GM12892 (cell line): ENCODE measurements around the gene CAMK2N1.

ENCODE experiments used
- POLR2A ChIP-seq: IDR thresholded peaks from 2 replicates; pipeline ENCODE4 v1.6.1; 2011; ENCODE audit warnings: low read depth, low read length, control low read depth
- POLR2AphosphoS5 ChIP-seq: IDR thresholded peaks from 2 replicates; pipeline ENCODE4 v1.6.1; 2011; ENCODE audit warnings: low read depth, low read length, control low read depth

- TF ChIP-seq POLR2A, result peak; percentile 66
- no peak; the same call in 1 of the 2 replicates for TF ChIP-seq POLR2AphosphoS5
These were observed 21.8 kb upstream of the CAMK2N1 start, which contains the start of gene MUL1 for GRCh38 chr1:20507564-20508410.
